Body of pancreas (tissue), 4 donors: ENCODE results near the gene ZNF493. TPM values are rescaled to one million over a fixed set of nuclear protein-coding genes. Genes with fewer than 3 reads are reported as not detected.

Source experiments
- ATAC-seq: fragments of 150-250 bp; one replicate; pipeline ENCODE4 v1.9.1; 2016
- DNase-seq, 4 donors: peaks; one replicate each; pipeline ENCODE4 v3.0.0-alpha.2; 2019
- H3K27ac ChIP-seq, 4 donors: fragments of 200-600 bp; sonication (generic); 1 replicate in 3 of 4; 2 replicates in 1 of 4; pipeline versions ENCODE4 v1.5.1 to v1.6.1; 2016 to 2019; ENCODE audit warnings: mild to moderate bottlenecking in 1 of 4, mixed read lengths in 1 of 4, moderate library complexity in 1 of 4
- H3K27me3 ChIP-seq, 2 donors: fragments of 200-600 bp; sonication (generic); one replicate each; pipeline ENCODE4 v1.6.0; 2016; ENCODE audit warnings: mild to moderate bottlenecking in 1 of 2
- H3K36me3 ChIP-seq, 2 donors: fragments of 200-600 bp; sonication (generic); replicated peaks in 1 of 2; 2 replicates each; pipeline ENCODE4 v1.5.1; 2016; ENCODE audit warnings: low read depth in 2 of 2; ENCODE audit not compliant: insufficient read depth in 1 of 2
- H3K4me1 ChIP-seq: fragments of 200-600 bp; sonication (generic); one replicate; pipeline ENCODE4 v1.6.0; 2016
- H3K4me3 ChIP-seq, 2 donors: fragments of 200-600 bp; sonication (generic); 1 replicate in 1 of 2; 2 replicates in 1 of 2; pipeline ENCODE4 v1.5.1; 2016 to 2019
- H3K9me3 ChIP-seq, 3 donors: fragments of 200-600 bp; sonication (generic); 1 replicate in 2 of 3; 2 replicates in 1 of 3; pipeline ENCODE4 v1.5.1; 2016
- POLR2A ChIP-seq, 3 donors: fragments of 450-650 bp; IDR thresholded peaks; one replicate each; pipeline ENCODE4 v1.6.1; 2016; ENCODE audit warnings: antibody characterized with exemption in 3 of 3, mild to moderate bottlenecking in 2 of 3
- WGBS, 2 donors: methylation state at CpG; one replicate each; pipeline ENCODE4 v1.1.5; 2017; 5-methylcytosine and 5-hydroxymethylcytosine counted together
- intact Hi-C: fragments of 100-400 bp; cut with DNase I; formaldehyde crosslinking; loops from one replicate; pipeline ENCODE4 v1.15.1; 2023
- total RNA-seq, 2 donors: library from RNA; depleted of rRNA; stranded (reverse); fragments of >200 nt; gene quantifications; one replicate each; pipeline ENCODE4 v1.1.0, GENCODE V29; 2016
- TF ChIP-seq, protein P1 (sequence below), 7 experiments: fragments of 450-650 bp in 4 of 7; fragments of 200-600 bp in 3 of 7; sonication (generic) in 3 of 7; IDR thresholded peaks; one replicate each; pipeline ENCODE4 v1.5.1; 2016 to 2019; ENCODE audit warnings: antibody characterized with exemption in 7 of 7

The ZNF493 gene
- total RNA-seq, result 10 to 100 TPM; 36.6 to 50.1 TPM

DNA sequence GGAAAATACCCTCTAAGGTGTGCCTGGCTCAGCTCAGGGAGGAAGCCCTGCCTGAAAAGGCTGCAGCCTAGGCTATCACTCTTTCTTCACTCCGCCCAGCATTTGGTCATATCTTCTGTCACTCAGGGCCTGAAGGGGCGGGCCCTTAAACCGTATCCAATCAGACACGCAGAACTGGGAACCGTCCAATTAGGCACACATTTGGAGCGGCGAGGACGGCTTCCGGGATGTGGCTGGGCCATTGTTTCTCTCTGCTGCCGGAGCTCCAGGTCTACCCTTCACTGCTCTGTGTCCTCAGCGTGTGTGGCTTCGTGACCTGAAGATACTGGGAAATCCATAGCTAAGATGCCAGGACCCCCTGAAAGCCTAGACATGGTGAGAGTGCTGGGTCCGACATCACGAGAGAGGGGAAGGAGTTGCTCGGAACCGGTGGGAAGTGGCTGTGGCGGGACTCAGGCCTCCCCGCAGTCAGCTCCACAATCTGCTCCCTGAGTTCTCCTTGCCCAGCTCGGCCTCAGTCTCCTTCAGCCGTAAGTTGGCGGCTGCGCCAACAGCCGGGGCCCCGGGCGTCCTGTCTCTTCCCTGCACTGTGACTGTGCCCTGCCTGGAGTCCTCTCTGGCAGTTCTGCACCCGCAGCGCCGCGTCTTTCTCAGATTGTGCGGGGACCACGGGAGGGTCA, at the start of gene ZNF493:
Gene ZNF493, plus strand, starts transcription at position 241 of the 680 bp plus-strand sequence. Its CDS starts 105 bp downstream, at position 346.
- no peaks in the 10 kb centered on the region for H3K36me3 ChIP-seq
- H3K27me3 ChIP-seq, result no peaks in the 10 kb centered on the region
- H3K4me1 ChIP-seq, result peaks cover 33% of the 10 kb centered on the region
- peak within 1 kb of the TSS; percentile 83 to 97 for H3K4me3 ChIP-seq
- DNase-seq, result peak; percentile 95 to 98 (median 96)
- TF ChIP-seq, protein P1, sequence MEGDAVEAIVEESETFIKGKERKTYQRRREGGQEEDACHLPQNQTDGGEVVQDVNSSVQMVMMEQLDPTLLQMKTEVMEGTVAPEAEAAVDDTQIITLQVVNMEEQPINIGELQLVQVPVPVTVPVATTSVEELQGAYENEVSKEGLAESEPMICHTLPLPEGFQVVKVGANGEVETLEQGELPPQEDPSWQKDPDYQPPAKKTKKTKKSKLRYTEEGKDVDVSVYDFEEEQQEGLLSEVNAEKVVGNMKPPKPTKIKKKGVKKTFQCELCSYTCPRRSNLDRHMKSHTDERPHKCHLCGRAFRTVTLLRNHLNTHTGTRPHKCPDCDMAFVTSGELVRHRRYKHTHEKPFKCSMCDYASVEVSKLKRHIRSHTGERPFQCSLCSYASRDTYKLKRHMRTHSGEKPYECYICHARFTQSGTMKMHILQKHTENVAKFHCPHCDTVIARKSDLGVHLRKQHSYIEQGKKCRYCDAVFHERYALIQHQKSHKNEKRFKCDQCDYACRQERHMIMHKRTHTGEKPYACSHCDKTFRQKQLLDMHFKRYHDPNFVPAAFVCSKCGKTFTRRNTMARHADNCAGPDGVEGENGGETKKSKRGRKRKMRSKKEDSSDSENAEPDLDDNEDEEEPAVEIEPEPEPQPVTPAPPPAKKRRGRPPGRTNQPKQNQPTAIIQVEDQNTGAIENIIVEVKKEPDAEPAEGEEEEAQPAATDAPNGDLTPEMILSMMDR (IDR thresholded peaks at IDR 0.05), result no peak
- peak; percentile 62 to 94 (median 92) for TF ChIP-seq POLR2A (IDR thresholded peaks at IDR 0.05)
- peak; percentile 100 for ATAC-seq
- whole genome bisulfite sequencing, 2 donors, result 0 to 2% methylated on average over 18 to 31 of the region's 31 CpGs
- peak within 1 kb of the TSS; percentile 75 to 90 (median 80) for H3K27ac ChIP-seq
- H3K9me3 ChIP-seq, result no peaks in the 10 kb centered on the region
- intact Hi-C loops, result no loop called here

DNA sequence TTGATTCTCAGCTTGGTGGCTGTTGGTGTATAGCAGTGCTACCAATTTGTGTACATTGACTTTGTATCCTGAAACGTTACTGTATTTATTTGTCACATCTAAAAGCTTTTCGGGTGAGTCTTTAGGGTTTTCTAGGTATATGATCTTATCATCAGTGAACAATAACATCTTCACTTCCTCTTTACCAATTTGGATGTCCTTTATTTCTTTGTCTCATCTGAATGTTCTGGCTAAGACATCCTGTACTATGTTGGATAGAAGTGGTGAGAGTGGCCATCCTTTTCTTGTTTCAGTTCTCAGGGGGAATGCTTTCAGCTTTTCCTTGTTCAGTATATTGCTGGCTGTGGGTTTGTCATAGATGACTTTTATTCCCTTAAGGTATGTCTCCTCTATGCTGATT, 44.1 kb upstream of the ZNF493 start:
- H3K4me3 ChIP-seq, result no peak overlapping the region
- no peaks in the 10 kb centered on the region for H3K27me3 ChIP-seq
- intact Hi-C loops, result no loop called here
- H3K27ac ChIP-seq, result no peak overlapping the region
- DNase-seq (no peak), ATAC-seq (no peak)
- H3K9me3 ChIP-seq, result no peaks in the 10 kb centered on the region
- TF ChIP-seq POLR2A (IDR thresholded peaks at IDR 0.05), result no peak
- TF ChIP-seq, protein P1 (IDR thresholded peaks at IDR 0.05), result no peak
- WGBS, 2 donors, result 32 to 45% methylated on average over 1 to 2 of the region's 2 CpGs
- no peaks in the 10 kb centered on the region for H3K4me1 ChIP-seq
- H3K36me3 ChIP-seq, result no peaks in the 10 kb centered on the region

DNA sequence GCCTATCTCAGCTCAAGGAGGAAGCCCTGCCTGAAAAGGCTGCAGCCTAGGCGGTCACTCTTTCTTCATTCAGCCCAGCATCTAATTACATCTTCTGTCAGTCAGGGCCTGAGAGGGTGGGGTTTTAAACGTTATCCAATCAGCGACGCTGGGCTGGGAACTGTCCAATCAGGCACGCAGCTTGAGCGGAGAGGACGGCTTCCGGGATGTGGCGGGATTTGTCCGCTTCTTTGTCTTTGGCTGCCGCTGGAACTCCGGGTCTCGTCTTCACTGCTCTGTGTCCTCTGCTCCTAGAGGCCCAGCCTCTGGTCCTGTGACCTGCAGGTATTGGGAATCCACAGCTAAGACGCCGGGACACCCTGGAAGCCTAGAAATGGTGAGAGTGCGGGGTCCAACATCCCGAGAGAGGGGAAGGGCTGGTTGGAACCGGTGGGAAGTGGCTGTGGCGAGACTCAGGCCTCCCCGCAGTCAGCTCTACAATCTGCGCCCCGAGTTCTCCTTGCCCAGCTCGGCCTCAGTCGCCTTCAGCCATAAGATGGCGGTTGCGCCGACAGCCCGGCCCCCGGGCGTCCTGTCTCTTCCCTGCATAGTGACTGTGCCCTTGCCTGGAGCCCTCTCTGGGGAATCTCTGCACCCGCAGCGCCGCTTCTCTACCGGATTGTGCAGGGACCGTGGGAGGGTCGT, 38.0 kb upstream of the ZNF493 start, which contains the start of gene ZNF738:
Gene ZNF738, plus strand, starts transcription at position 233 of the 684 bp plus-strand sequence. Its CDS starts 141 bp downstream, at position 374.
- TF ChIP-seq POLR2A (IDR thresholded peaks at IDR 0.05), result peak in 2 of 3 donors; percentile 57 to 60
- TF ChIP-seq, protein P1 (IDR thresholded peaks at IDR 0.05), result peak in 1 of 7 experiments; percentile 6
- Histone ChIP-seq H3K9me3 (no peaks in the 10 kb centered on the region), H3K27me3 (no peaks in the 10 kb centered on the region), H3K36me3 (no peaks in the 10 kb centered on the region), H3K4me1 (no peaks in the 10 kb centered on the region), H3K27ac (peak within 1 kb of the TSS; percentile 30 to 86 (median 74)), H3K4me3 (peak within 1 kb of the TSS; percentile 85 to 93)
- intact Hi-C loops, result no loop called here
- ATAC-seq (peak; percentile 99), DNase-seq (peak; percentile 86 to 92 (median 90))
- 0% methylated on average over 20 to 36 of the region's 36 CpGs for WGBS, 2 donors

DNA sequence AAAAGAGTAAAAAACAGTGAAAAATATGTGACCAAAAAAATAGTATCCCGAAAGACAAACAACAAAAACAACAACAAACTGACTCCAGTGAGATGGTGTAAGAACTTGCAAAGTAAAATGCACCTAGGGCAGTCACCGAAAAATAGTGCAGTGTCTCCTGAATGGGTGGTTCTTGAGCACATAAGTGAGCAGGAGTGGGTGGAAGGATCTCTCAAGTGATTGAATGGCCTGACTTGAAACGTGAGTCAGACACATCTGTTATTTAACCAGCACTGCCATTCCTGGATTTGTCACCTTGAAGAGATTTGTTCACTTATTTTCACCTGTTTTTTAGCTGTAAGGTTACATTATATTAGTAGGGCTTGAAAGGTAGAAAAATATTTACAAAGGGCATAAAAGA, 34.6 kb upstream of the ZNF493 start:
- H3K27me3 ChIP-seq, result no peaks in the 10 kb centered on the region
- H3K36me3 ChIP-seq, result no peaks in the 10 kb centered on the region
- no peak overlapping the region for H3K27ac ChIP-seq
- TF ChIP-seq, protein P1 (IDR thresholded peaks at IDR 0.05), result no peak
- TF ChIP-seq POLR2A (IDR thresholded peaks at IDR 0.05), result no peak
- H3K4me1 ChIP-seq, result no peaks in the 10 kb centered on the region
- ATAC-seq (no peak), DNase-seq (no peak)
- intact Hi-C loops, result no loop called here
- WGBS, 2 donors, result 85 to 95% methylated on average over 3 of the region's 3 CpGs
- no peak overlapping the region for H3K4me3 ChIP-seq
- no peaks in the 10 kb centered on the region for H3K9me3 ChIP-seq
